Left renal pelvis (tissue), 4 donors: Measurements from ENCODE around the gene SLC5A10. TPM values are rescaled to one million over a fixed set of nuclear protein-coding genes. Genes with fewer than 3 reads are reported as not detected.
"Not testable (repeated sequence)": the region's sequence is repeated elsewhere in the genome, so short reads cannot be mapped to it uniquely, and the experiment has no call there.

ENCODE experiments used
- DNase-seq, 4 donors: peaks; one replicate each; pipeline ENCODE4 v3.0.0-alpha.2; 2013; ENCODE audit warnings: low read depth in 4 of 4, low spot score in 3 of 4
- polyA plus RNA-seq, 4 donors: library from polyadenylated mRNA; unstranded; fragments of 120-200 nt; gene quantifications; one replicate each; pipeline ENCODE4 v1.2.1, GENCODE V29; 2013; ENCODE audit not compliant: insufficient read length in 4 of 4

SLC5A10 gene
- polyA plus RNA-seq, 4 donors, result 0.15 to 0.64 (median 0.35) TPM

- not testable (repeated sequence) for DNase-seq
Observed at GRCh38 chr17:19036186-19036585, 84.2 kb downstream of the SLC5A10 start.

DNA sequence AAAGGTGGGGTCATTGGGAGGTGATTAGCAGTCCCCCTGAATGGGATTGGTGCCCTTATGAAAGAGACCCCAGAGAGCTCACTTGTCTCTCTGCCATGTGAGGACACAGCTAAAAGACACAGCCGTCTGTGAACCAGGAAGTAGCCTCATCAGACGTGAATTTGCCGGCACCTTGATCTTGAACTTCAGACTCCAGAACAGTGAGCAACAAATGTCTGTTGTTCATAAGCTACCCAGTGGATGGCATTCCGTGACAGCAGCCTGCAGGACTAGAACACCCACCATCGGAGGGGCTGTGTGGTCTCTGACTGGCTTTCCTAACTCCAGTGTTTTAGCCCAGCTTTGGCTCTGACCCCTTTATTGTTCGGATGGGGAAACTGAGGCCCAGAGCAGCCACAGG, 85.6 kb downstream of the SLC5A10 start:
- not testable (repeated sequence) for DNase-seq

DNA sequence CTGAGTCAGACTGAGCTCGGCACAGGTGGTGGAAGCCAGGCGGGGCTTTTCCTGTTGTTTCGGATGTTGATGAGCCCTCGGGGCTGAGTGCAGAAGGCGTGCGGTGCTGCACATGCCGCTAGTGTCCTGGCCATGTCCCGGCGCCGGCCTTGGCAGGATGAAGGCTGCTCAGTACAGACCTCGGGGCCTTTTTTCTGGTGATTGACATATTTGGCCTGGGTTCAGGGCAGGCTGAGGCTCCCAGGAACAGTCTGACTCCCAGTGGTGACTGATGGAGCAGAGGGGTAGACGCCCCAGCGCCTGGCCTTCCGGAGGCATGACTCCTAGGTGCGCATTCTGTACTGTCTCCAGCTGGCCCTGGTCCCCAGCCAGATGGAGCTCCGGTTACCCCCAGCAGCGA, 86.0 kb downstream of the SLC5A10 start:
- DNase-seq, result not testable (repeated sequence)

- not testable (repeated sequence) for DNase-seq
Observed at GRCh38 chr17:19038730-19039129, 86.8 kb downstream of the SLC5A10 start.

GRCh38 chr17:19040350-19040749, 88.4 kb downstream of the SLC5A10 start:
- not testable (repeated sequence) for DNase-seq

- not testable (repeated sequence) for DNase-seq
Observed at GRCh38 chr17:19041871-19042270, 89.9 kb downstream of the SLC5A10 start.

DNA sequence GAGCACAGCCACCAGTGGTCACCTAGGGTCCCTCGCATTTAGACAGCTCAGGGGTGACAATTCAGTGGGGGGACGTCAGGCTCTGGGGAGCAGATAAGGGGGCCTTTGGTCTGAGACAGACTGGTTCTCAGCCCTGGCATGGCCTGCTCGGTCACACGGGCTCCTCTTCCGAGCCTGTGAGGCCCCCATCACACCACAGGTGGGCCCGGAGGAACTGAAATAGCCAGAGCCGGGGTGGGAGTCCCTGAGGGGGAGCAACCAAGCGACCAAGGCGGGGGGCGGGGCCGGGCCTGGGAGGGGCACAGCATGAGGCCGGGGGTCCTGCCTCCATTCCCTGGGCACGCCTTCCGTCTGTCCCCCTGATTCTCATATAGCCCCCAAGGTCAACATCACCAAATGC, 90.4 kb downstream of the SLC5A10 start:
- DNase-seq, result not testable (repeated sequence)

- not testable (repeated sequence) for DNase-seq
Observed at GRCh38 chr17:19043032-19043431, 91.1 kb downstream of the SLC5A10 start.

GRCh38 chr17:19044643-19045042, 92.7 kb downstream of the SLC5A10 start:
- not testable (repeated sequence) for DNase-seq

GRCh38 chr17:19046782-19047375, 94.9 kb downstream of the SLC5A10 start, which contains the start of gene GRAP:
Gene GRAP, minus strand, starts transcription at chr17:19046957. Its CDS starts 31 bp downstream, at chr17:19046926.
- not testable (repeated sequence) for DNase-seq

GRCh38 chr17:19047510-19047909, 95.5 kb downstream of the SLC5A10 start:
- not testable (repeated sequence) for DNase-seq

- DNase-seq, result not testable (repeated sequence)
Observed at GRCh38 chr17:19048826-19049225, 96.9 kb downstream of the SLC5A10 start.

- DNase-seq, result not testable (repeated sequence)
Observed at GRCh38 chr17:19055447-19055846, 103.5 kb downstream of the SLC5A10 start.

- DNase-seq, result not testable (repeated sequence)
Observed at GRCh38 chr17:19062009-19062717, 110.2 kb downstream of the SLC5A10 start.

GRCh38 chr17:19062718-19063325, 110.9 kb downstream of the SLC5A10 start:
- DNase-seq, result not testable (repeated sequence)

DNA sequence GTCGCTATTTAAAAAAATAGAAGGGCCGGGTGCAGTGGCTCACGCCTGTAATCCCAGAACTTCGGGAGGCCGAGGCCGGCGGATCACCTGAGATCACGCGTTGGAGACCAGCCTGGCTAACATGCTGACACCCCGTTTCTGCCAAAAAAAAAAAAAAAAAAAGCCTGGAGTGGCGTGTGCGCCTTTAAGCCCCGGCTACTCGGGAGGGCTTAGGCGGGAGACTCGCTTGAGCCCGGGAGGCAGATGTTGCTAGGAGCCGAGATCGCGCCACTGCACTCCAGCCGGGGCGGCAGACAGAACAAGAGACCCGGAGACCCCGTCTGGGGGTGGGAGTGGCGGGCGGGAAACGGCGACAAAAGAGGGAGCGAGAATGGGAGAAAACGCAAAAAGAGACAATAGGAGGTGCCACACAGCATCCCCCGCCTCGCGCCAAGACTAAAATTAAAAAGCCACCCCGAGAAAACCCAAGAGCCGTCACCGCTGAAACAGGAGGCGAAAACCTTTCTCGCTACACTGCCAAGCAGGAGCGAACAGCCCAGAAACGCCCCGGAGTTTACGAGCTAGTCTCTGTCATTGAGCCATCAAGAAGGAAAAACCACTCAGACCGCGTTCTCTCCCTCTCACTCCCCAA, 111.5 kb downstream of the SLC5A10 start:
- not testable (repeated sequence) for DNase-seq

DNA sequence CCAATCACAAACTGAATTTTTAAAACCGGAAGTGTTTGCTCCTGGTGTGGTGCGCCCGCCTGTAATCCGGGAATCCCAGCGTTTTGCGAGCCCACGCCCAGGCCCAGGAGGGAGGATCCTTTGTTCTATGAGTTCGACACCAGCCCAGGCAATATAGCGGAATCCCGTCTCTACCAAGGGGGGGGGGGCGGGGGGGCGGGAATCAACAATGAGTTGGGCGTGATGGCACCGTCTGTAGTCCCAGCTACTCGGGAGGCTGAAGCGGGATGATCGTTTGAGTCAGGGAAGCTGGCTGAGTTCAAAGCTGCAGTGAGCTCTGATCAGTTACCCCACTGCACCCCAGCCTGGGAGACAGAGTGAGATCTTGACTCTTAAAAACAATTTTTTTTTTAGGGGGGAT, 112.4 kb downstream of the SLC5A10 start:
- not testable (repeated sequence) for DNase-seq

DNA sequence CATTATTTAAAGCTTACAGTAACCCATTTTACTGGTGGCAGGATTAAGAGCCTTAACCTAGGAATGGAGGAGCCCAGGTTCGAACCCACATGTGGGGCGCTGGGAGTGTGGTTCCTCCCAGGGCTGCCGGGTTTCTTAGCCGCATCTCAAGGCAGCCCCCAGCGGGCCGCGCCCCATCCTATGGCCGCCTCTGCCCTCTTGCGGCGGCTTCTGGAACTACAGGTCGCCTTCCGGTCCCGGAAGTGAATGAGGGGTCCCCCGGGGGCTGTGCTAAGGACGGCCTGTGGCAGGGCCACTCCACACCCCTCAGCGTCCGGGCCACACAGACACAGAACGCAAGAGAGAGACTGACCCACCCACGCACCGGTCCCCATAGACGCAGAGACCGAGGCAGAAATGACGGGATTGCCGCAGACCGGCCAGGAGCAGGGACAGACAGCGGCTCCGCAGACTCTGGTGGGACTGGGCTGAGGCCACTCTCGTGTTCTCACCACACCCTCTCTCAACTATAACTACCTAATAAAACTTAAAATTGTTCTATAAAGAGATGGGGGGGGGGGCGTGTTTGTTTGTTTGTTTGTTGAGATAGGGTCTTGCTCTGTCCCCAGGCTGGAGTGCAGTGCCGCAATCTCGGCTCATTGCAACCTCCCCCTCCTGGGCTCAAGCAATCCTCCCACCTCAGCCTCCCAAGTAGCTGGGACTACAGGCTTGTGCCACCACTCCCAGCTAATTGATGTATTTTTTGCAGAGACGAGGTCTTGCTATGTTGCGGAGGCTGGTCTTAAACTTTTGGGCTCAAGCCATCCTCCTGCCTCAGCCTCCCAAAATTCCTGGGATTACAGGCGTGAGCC, 118.6 kb downstream of the SLC5A10 start:
- not testable (repeated sequence) for DNase-seq
